ENCODE data around the gene CFAP221.

CFAP221 gene

GRCh38 chr2:119647440-119648169 lies 103.4 kb downstream of the CFAP221 start:
- DNase-seq, result no peak

GRCh38 chr2:119649364-119649917 lies 105.2 kb downstream of the CFAP221 start:
- DNase-seq, result no peak

DNA sequence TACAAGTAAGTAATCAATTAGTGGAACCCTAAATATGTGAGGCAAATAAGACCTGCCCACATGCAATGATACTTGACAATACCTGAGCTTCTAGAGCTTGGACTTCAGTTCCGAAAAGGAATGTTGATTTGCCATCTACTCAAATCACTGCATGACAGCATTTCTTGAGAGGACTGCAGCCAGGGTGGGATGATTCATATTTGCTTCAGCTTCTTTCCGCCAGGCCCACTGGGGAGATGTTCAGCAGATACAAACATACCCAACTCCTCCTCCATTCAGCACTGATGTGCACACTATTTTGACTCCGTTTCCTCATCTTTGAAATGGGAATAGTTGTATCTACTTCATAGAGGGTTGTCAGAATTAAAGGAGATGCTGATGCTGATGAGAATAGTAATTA lies 106.0 kb downstream of the CFAP221 start:
- no peak for DNase-seq

- no peak for DNase-seq
These were observed 106.7 kb downstream of the CFAP221 start for GRCh38 chr2:119650846-119651370.

- no peak for DNase-seq
These were observed 113.4 kb downstream of the CFAP221 start for GRCh38 chr2:119657466-119658145.

DNA sequence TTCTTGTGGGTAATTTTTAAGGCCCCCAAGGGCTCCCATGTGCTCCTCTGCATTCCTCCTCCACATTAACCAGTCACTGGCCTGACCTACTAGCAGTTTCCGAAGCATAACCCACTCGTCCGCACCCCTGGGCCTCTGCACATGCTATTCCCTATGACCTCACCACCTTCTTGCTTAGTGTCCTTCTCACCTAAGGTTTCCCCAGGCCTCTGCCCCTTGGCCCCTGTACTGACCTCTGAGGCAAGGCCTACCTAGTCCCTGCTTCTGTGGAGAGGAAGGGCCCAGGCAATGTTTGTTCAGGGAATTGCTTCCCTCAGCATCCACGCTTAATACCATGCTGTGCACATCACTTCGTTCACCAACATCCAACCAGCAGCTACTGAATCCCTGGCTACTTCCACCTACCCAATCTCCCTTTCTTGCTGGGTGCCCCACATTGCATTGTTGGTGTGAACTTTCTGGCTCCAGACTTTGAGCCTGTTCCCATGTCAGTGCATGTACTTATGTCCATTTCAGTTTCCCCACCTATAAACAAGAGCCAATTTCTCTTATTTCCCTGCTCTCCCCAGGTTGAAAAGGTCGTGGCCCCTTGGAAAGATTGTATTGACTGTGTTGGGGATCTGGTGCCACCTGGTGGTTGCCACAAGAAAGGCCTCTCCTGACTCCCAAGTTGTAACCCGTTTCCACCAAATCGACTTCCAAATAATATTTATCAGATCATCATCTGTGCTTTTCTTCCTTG lies 115.5 kb downstream of the CFAP221 start:
- DNase-seq, result peak; percentile 76

GRCh38 chr2:119660343-119660658 lies 116.1 kb downstream of the CFAP221 start:
- DNase-seq, result no peak

DNA sequence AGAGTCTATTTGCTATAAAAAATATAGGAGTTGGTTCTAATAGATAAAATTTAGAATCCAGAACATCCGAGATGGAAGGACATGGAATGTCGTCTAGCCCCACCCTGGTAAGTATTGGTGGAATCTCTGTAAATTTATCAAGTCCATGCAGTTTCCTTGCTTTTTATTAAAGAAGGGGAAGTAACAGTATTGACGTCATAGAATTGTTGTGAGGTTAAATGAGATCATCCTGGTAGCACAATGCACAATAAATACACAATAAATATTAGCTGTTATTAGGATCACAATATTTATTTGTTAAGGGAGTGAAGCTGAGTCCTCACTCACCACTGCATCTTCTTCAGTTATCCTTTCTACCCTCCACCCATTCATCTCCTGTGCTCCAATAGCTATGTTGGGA lies 118.0 kb downstream of the CFAP221 start:
- DNase-seq, result no peak

DNA sequence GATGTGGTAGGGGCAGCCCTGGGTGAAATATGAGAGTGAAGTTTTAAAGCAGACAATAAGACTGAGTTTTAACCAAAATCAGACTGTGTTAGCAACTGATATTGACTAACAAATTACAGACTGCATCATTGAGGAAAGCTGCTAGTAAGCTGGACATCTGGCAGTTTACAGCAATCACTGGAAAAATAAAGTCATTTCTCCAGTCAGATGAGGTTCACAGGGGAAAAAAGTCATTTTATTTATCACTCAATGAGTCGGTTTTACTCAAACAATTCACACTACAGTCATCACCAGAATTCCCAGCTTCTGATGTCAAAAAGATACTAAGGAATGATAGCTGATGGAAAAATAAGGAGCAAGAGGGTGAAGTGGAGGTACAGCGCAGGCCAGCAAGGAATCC lies 124.3 kb downstream of the CFAP221 start:
- no peak for DNase-seq

- no peak for DNase-seq
These were observed 126.8 kb downstream of the CFAP221 start for GRCh38 chr2:119671016-119671415.

DNA sequence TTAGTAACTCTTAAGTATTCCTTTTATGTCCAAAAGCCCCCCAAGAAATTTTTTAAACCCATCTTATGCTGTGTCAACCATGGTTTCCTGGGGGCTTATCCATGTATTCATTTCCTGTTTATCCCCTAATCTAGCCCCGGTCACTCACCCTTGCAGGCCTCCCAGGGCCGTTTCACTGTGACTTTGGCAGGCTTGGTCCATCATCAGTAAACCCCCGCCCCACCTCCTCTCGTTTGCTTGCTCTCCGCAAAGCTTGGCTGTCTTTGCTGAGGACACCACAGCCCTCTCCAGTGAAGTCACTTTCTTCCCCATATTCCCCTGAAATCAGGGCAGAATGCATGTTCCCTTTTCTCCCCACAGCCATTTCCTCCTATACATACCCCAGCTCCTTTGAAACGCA lies 127.5 kb downstream of the CFAP221 start:
- DNase-seq, result no peak

DNA sequence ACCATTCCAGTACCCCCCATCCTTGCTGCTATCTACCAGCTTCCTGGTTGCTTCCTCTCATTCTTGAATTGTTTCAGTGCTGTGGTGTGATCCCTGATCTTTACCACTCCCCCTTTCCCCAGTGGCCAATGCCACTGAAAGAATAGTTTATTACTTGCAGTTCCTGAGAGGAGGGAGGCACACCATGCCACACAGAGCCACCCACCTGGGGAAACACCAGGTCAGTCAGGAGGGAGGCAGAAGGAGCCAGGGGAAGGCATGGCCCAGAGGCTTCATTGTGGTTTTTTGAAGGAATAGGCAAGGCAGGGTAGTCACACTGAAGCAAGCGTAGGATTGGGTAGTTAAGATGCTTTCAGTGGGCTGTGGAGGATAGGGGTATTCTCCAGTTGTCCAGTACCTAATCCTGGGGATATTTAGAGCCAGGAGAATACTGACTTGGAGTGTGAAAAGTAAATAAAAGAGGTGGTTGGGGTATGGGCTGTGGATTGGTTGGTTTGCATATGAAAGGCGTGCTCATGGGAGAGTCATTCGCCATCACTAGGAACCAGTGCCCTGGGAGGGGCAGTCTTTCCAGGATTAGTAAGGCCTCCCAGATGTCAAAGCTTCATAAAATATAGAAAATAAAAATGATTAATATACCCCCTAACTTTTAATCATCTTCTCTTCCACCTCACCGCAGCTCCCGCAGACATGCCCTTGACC lies 128.1 kb downstream of the CFAP221 start:
- DNase-seq, result no peak

- DNase-seq, result no peak
These were observed 129.5 kb downstream of the CFAP221 start for GRCh38 chr2:119673796-119674195.

DNA sequence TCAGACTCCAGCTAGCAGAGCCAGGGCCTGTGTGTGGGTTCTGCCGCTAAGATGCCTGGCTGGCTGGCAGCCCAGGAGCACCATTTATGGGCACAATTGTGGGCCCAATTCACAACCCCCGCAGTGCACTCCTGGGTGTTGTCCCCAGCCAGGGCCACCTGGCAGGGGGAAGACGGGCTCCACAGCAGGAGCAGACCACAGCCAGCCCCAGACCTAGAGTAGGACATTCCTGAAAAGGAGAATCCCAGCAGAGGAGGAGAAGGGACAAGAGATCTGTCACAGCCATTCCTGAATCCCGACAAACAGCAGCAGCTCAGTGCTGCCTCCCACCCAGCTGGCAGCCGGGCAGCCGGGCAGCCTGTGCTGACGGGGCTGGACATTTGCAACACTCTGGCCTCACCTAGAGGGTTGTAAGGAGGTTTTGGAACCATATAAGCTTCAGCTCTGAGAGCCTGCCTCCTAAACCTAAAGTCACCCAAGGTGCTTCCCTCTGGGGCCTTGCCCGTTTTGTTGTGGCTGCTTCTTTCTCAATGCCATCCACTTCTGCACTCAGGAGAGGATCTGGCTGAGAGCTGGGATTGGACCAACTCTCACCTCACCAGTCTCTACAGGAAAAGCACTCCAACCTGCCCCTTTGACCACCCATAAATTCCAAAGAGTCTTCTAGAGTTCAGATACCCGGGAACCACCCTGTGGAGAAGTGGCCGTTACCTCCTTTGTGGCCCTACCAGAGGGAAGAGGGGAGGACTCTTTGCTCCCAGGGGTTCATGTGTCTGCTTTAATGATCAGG lies 130.7 kb downstream of the CFAP221 start:
- no peak for DNase-seq

GRCh38 chr2:119678021-119678656 lies 133.9 kb downstream of the CFAP221 start:
- DNase-seq, result peak; percentile 69

GRCh38 chr2:119679526-119679837 lies 135.2 kb downstream of the CFAP221 start:
- DNase-seq, result no peak

- no peak for DNase-seq
These were observed 135.6 kb downstream of the CFAP221 start for GRCh38 chr2:119679846-119680245.

GRCh38 chr2:119680457-119681202 lies 136.4 kb downstream of the CFAP221 start:
- DNase-seq, result no peak

GRCh38 chr2:119681203-119681867 lies 137.1 kb downstream of the CFAP221 start:
- no peak for DNase-seq

DNA sequence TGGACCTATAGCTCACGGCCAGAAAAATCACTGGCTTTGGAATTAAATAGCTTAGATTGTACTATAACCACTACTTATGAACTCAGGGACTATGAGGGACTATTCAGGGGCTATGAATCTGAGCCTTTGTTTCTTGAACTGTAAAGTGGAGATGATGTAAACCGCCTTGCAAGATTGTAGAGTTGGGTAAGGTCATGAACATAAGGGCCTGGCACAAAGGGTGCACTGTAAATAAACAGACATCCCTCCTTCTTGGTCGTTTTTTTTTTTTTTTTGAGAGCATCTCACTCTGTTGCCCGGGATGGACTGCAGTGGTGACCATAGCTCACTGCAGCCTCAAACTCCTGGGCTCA lies 137.6 kb downstream of the CFAP221 start:
- no peak for DNase-seq
